Measurements from ENCODE around the gene IFT80.
"Not testable (repeated sequence)": the region's sequence is repeated elsewhere in the genome, so short reads cannot be mapped to it uniquely, and the experiment has no call there.

DNA sequence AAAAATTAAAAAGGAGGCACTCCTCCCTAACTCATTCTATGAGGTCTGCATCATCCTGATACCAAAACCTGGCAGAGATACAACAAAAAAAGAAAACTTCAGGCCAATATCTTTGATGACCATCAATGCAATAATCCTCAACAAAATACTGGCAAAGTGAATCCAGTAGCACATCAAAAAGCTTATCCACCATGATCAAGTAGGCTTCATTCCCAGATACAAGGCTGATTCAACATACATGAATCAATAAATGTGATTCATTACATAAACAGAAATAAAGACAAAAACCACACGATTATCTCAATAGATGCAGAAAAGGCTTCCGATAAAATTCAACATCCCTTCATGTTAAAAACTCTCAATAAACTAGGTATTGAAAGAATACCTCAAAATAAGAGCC, 72.7 kb downstream of the IFT80 start:
- not testable (repeated sequence) for TF ChIP-seq POLR2A (IDR thresholded peaks at IDR 0.05; ENCODE audit: low read depth, low read length); EZH2 (IDR thresholded peaks at IDR 0.05; ENCODE audit: borderline replicate concordance, low read depth, low read length, severe bottlenecking); JUN (IDR thresholded peaks at IDR 0.05; ENCODE audit: borderline replicate concordance, insufficient read depth, insufficient read length, low read depth); POLR2AphosphoS5 (IDR thresholded peaks at IDR 0.05; ENCODE audit: insufficient read depth, low read depth, low read length); MYC (IDR thresholded peaks at IDR 0.05; ENCODE audit: low read depth, low read length)
- TF ChIP-seq, protein P1, sequence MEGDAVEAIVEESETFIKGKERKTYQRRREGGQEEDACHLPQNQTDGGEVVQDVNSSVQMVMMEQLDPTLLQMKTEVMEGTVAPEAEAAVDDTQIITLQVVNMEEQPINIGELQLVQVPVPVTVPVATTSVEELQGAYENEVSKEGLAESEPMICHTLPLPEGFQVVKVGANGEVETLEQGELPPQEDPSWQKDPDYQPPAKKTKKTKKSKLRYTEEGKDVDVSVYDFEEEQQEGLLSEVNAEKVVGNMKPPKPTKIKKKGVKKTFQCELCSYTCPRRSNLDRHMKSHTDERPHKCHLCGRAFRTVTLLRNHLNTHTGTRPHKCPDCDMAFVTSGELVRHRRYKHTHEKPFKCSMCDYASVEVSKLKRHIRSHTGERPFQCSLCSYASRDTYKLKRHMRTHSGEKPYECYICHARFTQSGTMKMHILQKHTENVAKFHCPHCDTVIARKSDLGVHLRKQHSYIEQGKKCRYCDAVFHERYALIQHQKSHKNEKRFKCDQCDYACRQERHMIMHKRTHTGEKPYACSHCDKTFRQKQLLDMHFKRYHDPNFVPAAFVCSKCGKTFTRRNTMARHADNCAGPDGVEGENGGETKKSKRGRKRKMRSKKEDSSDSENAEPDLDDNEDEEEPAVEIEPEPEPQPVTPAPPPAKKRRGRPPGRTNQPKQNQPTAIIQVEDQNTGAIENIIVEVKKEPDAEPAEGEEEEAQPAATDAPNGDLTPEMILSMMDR (IDR thresholded peaks at IDR 0.05; ENCODE audit: extremely low read depth in 1 of 2, insufficient read depth in 1 of 2, low read depth in 1 of 2, low read length in 2 of 2) = not testable (repeated sequence)

All from endothelial cell of umbilical vein (primary cell).